Measurements from ENCODE around the gene PCNX2.

DNA sequence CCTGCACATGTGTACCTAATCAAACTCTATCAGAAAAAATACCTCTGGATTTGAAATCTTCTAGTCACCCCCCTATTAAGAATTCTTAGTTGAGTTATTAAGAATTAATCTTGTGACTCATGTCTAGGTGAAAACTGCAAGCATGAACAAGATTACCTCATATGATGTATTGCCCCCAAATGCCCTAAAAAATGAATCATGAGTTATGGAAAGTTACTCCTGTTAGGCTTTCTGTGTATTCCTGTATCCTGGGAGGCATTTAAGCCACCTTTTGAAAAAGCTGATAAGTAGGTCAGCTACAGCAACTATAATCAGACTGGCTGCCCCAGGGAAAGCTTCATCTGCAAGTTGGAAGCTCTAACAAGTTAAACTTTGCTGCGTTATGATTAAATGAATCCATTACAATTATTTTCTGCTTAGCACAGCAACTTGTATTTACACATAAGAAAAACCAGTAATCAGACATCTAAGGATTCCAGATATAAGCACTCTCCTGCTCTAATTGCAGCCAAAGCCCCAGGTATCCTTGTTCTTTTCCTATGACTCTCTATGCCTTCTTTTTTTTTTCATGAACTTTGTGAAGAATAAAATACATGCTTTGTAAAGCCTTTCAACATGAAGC is 197.5 kb downstream of the PCNX2 start:
- TF ChIP-seq FOXP4 (CRISPR knock-in tag; IDR thresholded peaks at IDR 0.05): no peak
- TF ChIP-seq ESRRA (CRISPR knock-in tag; IDR thresholded peaks at IDR 0.05; ENCODE audit: borderline replicate concordance): no peak
- TF ChIP-seq CTCF (IDR thresholded peaks at IDR 0.05): no peak
- no peak for TF ChIP-seq USF1 (CRISPR knock-in tag; IDR thresholded peaks at IDR 0.05)
- TF ChIP-seq NR3C1 (CRISPR knock-in tag; conservative IDR thresholded peaks at IDR 0.05; ENCODE audit: low read depth): no peak
- TF ChIP-seq JUN (CRISPR knock-in tag; IDR thresholded peaks at IDR 0.05): no peak
- TF ChIP-seq ZNF138 (CRISPR knock-in tag; conservative IDR thresholded peaks at IDR 0.05): no peak
- no peak for TF ChIP-seq IRF2 (CRISPR knock-in tag; IDR thresholded peaks at IDR 0.05; ENCODE audit: borderline replicate concordance, low read depth)
- TF ChIP-seq USF2 (CRISPR knock-in tag; IDR thresholded peaks at IDR 0.05): no peak
- TF ChIP-seq, protein P1, sequence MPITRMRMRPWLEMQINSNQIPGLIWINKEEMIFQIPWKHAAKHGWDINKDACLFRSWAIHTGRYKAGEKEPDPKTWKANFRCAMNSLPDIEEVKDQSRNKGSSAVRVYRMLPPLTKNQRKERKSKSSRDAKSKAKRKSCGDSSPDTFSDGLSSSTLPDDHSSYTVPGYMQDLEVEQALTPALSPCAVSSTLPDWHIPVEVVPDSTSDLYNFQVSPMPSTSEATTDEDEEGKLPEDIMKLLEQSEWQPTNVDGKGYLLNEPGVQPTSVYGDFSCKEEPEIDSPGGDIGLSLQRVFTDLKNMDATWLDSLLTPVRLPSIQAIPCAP (CRISPR knock-in tag; IDR thresholded peaks at IDR 0.05): no peak
- TF ChIP-seq CREM (CRISPR knock-in tag; IDR thresholded peaks at IDR 0.05): no peak
- no peak for TF ChIP-seq CBFB (CRISPR knock-in tag; IDR thresholded peaks at IDR 0.05; ENCODE audit: low read depth)
- TF ChIP-seq TP53 (CRISPR knock-in tag; IDR thresholded peaks at IDR 0.05): no peak
- TF ChIP-seq AR (CRISPR knock-in tag; IDR thresholded peaks at IDR 0.05): no peak

Measured in WTC11 (cell line).